Prostate gland (tissue), 2 donors: Measurements from ENCODE around the gene TMEM181. TPM values are rescaled to one million over a fixed set of nuclear protein-coding genes. Genes with fewer than 3 reads are reported as not detected.

Experiments used
- DNase-seq: peaks from one replicate; pipeline ENCODE4 v3.0.0-alpha.2; 2019; ENCODE audit warnings: low spot score
- H3K27ac ChIP-seq, 2 donors: fragments of 200-600 bp; sonication (generic); 2 replicates each; pipeline ENCODE4 v1.5.1; 2017 to 2019
- H3K27me3 ChIP-seq: fragments of 200-600 bp; sonication (generic); replicated peaks from 2 replicates; pipeline ENCODE4 v1.5.1; 2019; ENCODE audit not compliant: insufficient read depth
- H3K36me3 ChIP-seq, 2 donors: fragments of 200-600 bp; sonication (generic); 1 replicate in 1 of 2; 2 replicates in 1 of 2; pipeline versions ENCODE4 v1.5.1 to v1.8.1; 2017 to 2019
- H3K4me1 ChIP-seq: fragments of 200-600 bp; sonication (generic); replicated peaks from 2 replicates; pipeline ENCODE4 v1.5.1; 2019
- H3K4me3 ChIP-seq, 2 donors: fragments of 200-600 bp; sonication (generic); 2 replicates each; pipeline ENCODE4 v1.5.1; 2017 to 2019
- H3K9me3 ChIP-seq: fragments of 200-600 bp; sonication (generic); 2 replicates; pipeline ENCODE4 v1.5.1; 2017
- CTCF ChIP-seq, 4 experiments: fragments of 200-600 bp in 2 of 4; fragments of 450-650 bp in 2 of 4; sonication (generic) in 2 of 4; IDR thresholded peaks; 1 replicate in 3 of 4; 2 replicates in 1 of 4; pipeline ENCODE4 v1.5.1; 2016 to 2019; ENCODE audit warnings: antibody characterized with exemption in 4 of 4, mild to moderate bottlenecking in 2 of 4, moderate library complexity in 2 of 4
- POLR2A ChIP-seq: fragments of 450-650 bp; IDR thresholded peaks from one replicate; pipeline ENCODE4 v1.6.1; 2016; ENCODE audit warnings: antibody characterized with exemption, mild to moderate bottlenecking
- POLR2AphosphoS5 ChIP-seq: sonication (generic); formaldehyde crosslinking; IDR thresholded peaks from one replicate; pipeline ENCODE4 v1.6.1; 2017; ENCODE audit warnings: antibody characterized with exemption
- WGBS: methylation state at CpG from one replicate; pipeline ENCODE4 v1.1.5; 2018; 5-methylcytosine and 5-hydroxymethylcytosine counted together
- intact Hi-C: fragments of 100-400 bp; cut with DNase I; formaldehyde crosslinking; loops from one replicate; pipeline ENCODE4 v1.14.2; 2022
- total RNA-seq, 2 donors: library from RNA; depleted of rRNA; stranded (reverse); fragments of >200 nt; gene quantifications; one replicate each; pipeline ENCODE4 v1.1.0, GENCODE V29; 2016

The TMEM181 gene
- total RNA-seq, 2 donors from 2014 or later = 26.0 to 67.9 TPM

- intact Hi-C loops = no loop called here
- H3K27ac ChIP-seq = no peak overlapping the region
- no peaks in the 10 kb centered on the region for H3K4me1 ChIP-seq
- H3K9me3 ChIP-seq = no peaks in the 10 kb centered on the region
- TF ChIP-seq CTCF (IDR thresholded peaks at IDR 0.05) (no peak), POLR2AphosphoS5 (no peak)
- DNase-seq = no peak
- no peaks in the 10 kb centered on the region for H3K27me3 ChIP-seq
- no peaks in the 10 kb centered on the region for H3K36me3 ChIP-seq
- no peak overlapping the region for H3K4me3 ChIP-seq
- 86% methylated on average over 10 of the region's 10 CpGs for WGBS
These were observed 13.6 kb downstream of the TMEM181 start for GRCh38 chr6:158573542-158573931.

- Histone ChIP-seq H3K4me3 (no peak overlapping the region), H3K27ac (no peak overlapping the region), H3K9me3 (no peaks in the 10 kb centered on the region), H3K4me1 (no peaks in the 10 kb centered on the region), H3K27me3 (no peaks in the 10 kb centered on the region), H3K36me3 (no peaks in the 10 kb centered on the region)
- 62% methylated on average over 3 of the region's 3 CpGs for WGBS
- TF ChIP-seq POLR2A = no peak
- TF ChIP-seq POLR2AphosphoS5 = no peak
- no peak for TF ChIP-seq CTCF (IDR thresholded peaks at IDR 0.05)
- DNase-seq = no peak
- intact Hi-C loops = no loop called here
These were observed 14.9 kb downstream of the TMEM181 start for GRCh38 chr6:158574800-158575199.

GRCh38 chr6:158575550-158575949 lies 15.7 kb downstream of the TMEM181 start:
- Histone ChIP-seq H3K4me3 (no peak overlapping the region), H3K27me3 (no peaks in the 10 kb centered on the region), H3K9me3 (no peaks in the 10 kb centered on the region), H3K36me3 (no peaks in the 10 kb centered on the region), H3K27ac (no peak overlapping the region), H3K4me1 (no peaks in the 10 kb centered on the region)
- intact Hi-C loops = no loop called here
- 94% methylated on average over 4 of the region's 4 CpGs for WGBS
- DNase-seq = no peak
- TF ChIP-seq CTCF (IDR thresholded peaks at IDR 0.05) (no peak), POLR2AphosphoS5 (no peak), POLR2A (no peak)

GRCh38 chr6:158584236-158584651 lies 24.4 kb downstream of the TMEM181 start:
- 92% methylated on average over 8 of the region's 8 CpGs for WGBS
- Histone ChIP-seq H3K9me3 (no peaks in the 10 kb centered on the region), H3K27ac (no peak overlapping the region), H3K4me3 (no peak overlapping the region), H3K36me3 (peaks cover 0 to 7% of the 10 kb centered on the region in 2 donors), H3K27me3 (no peaks in the 10 kb centered on the region), H3K4me1 (no peaks in the 10 kb centered on the region)
- TF ChIP-seq POLR2AphosphoS5 (no peak), CTCF (IDR thresholded peaks at IDR 0.05) (no peak), POLR2A (no peak)
- intact Hi-C loops = no loop called here
- DNase-seq = no peak

- intact Hi-C loops = no loop called here
- no peaks in the 10 kb centered on the region for H3K4me1 ChIP-seq
- no peak overlapping the region for H3K27ac ChIP-seq
- 92% methylated on average over 8 of the region's 8 CpGs for WGBS
- peaks cover 0 to 12% of the 10 kb centered on the region in 2 donors for H3K36me3 ChIP-seq
- TF ChIP-seq POLR2AphosphoS5 (no peak), POLR2A (no peak), CTCF (IDR thresholded peaks at IDR 0.05) (no peak)
- no peaks in the 10 kb centered on the region for H3K27me3 ChIP-seq
- H3K9me3 ChIP-seq = no peaks in the 10 kb centered on the region
- no peak overlapping the region for H3K4me3 ChIP-seq
- no peak for DNase-seq
These were observed 26.8 kb downstream of the TMEM181 start for GRCh38 chr6:158586652-158587051.
